ENCODE data around the gene HELZ. TPM values are rescaled to one million over a fixed set of nuclear protein-coding genes. Genes with fewer than 3 reads are reported as not detected.

Gene HELZ
- total RNA-seq, 1 donor from 2014 or later, result 44.9 TPM

DNA sequence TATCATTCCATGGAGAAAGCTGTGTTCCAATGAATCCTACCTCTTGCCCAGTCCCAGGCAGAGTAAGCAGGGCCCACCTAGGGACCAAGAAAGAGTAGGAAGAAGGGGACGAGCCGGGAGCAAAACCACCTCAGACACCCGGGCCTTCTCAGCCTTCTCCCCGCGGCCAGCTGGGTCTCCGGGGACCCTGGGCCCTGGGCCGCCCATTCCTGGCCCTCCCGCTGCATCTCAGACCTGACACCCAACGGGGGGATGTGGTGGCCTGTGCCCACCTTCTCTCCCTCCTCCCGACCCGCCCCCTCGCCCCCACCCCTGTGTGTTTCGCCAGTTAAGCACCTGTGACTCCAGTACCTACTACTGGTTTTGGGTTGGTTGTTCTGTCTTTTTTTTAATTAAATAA, 212.0 kb downstream of the HELZ start:
- no peak for DNase-seq (ENCODE audit: low spot score)
- H3K27ac ChIP-seq, result no peak overlapping the region
- no peaks in the 10 kb centered on the region for H4K20me1 ChIP-seq (ENCODE audit: low read depth)
- H3K4me1 ChIP-seq, result peaks cover 5% of the 10 kb centered on the region
- no peak overlapping the region for H2AFZ ChIP-seq (replicated peaks)
- H3K4me2 ChIP-seq, result no peak overlapping the region
- H3F3A ChIP-seq (ENCODE audit: low read depth), result no peaks in the 10 kb centered on the region
- H3K79me2 ChIP-seq (ENCODE audit: low read depth), result no peaks in the 10 kb centered on the region
- Mint-ChIP-seq H3K4me1 (no peaks in the 10 kb centered on the region), H3K36me3 (peaks cover 28% of the 10 kb centered on the region), H3K9me3 (peaks cover 4% of the 10 kb centered on the region), H3K27me3 (ENCODE audit: insufficient read depth, low read depth) (peaks cover 17% of the 10 kb centered on the region), H3K4me3 (no peak overlapping the region), H3K27ac (no peak overlapping the region)
- no peaks in the 10 kb centered on the region for H3K36me3 ChIP-seq
- H3K27me3 ChIP-seq, result no peaks in the 10 kb centered on the region
- H3K9me3 ChIP-seq (ENCODE audit: low read depth), result no peaks in the 10 kb centered on the region
- no peak overlapping the region for H3K4me3 ChIP-seq
- H3K9ac ChIP-seq, result no peak overlapping the region
- TF ChIP-seq EZH2phosphoT487 (IDR thresholded peaks at IDR 0.05), result no peak
- TF ChIP-seq, protein P1, sequence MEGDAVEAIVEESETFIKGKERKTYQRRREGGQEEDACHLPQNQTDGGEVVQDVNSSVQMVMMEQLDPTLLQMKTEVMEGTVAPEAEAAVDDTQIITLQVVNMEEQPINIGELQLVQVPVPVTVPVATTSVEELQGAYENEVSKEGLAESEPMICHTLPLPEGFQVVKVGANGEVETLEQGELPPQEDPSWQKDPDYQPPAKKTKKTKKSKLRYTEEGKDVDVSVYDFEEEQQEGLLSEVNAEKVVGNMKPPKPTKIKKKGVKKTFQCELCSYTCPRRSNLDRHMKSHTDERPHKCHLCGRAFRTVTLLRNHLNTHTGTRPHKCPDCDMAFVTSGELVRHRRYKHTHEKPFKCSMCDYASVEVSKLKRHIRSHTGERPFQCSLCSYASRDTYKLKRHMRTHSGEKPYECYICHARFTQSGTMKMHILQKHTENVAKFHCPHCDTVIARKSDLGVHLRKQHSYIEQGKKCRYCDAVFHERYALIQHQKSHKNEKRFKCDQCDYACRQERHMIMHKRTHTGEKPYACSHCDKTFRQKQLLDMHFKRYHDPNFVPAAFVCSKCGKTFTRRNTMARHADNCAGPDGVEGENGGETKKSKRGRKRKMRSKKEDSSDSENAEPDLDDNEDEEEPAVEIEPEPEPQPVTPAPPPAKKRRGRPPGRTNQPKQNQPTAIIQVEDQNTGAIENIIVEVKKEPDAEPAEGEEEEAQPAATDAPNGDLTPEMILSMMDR (IDR thresholded peaks at IDR 0.05), result no peak
- TF ChIP-seq EZH2 (IDR thresholded peaks at IDR 0.05), result no peak

DNA sequence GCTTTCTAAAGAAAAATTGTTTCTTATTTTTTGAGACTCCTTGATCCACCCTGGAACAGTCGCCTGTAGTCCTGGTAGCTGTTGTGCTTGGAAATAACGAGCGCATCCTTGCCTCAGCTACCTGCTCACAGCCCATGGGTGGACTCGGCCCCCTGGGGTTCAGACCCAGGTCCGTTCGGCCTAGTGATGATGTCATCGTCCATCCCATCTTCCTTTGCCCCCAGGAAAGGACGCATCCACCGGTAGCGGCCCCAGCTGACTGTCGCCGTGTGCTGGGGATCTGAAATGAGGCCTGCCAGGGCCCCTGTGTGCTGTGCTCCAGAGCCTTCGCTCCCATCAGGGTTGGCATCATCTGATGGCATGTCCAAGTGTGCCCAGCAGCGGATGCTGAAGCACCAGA, 212.6 kb downstream of the HELZ start:
- H3K27me3 ChIP-seq, result no peaks in the 10 kb centered on the region
- Mint-ChIP-seq H3K4me1 (no peaks in the 10 kb centered on the region), H3K27ac (no peak overlapping the region), H3K36me3 (peaks cover 29% of the 10 kb centered on the region), H3K27me3 (ENCODE audit: insufficient read depth, low read depth) (peaks cover 14% of the 10 kb centered on the region), H3K9me3 (peaks cover 4% of the 10 kb centered on the region), H3K4me3 (no peak overlapping the region)
- no peaks in the 10 kb centered on the region for H4K20me1 ChIP-seq (ENCODE audit: low read depth)
- no peak overlapping the region for H2AFZ ChIP-seq (replicated peaks)
- DNase-seq (ENCODE audit: low spot score), result no peak
- peaks cover 5% of the 10 kb centered on the region for H3K4me1 ChIP-seq
- no peak overlapping the region for H3K4me3 ChIP-seq
- TF ChIP-seq EZH2 (IDR thresholded peaks at IDR 0.05) (no peak), EZH2phosphoT487 (IDR thresholded peaks at IDR 0.05) (no peak)
- TF ChIP-seq, protein P1 (IDR thresholded peaks at IDR 0.05), result no peak
- no peaks in the 10 kb centered on the region for H3F3A ChIP-seq (ENCODE audit: low read depth)
- H3K79me2 ChIP-seq (ENCODE audit: low read depth), result no peaks in the 10 kb centered on the region
- H3K9ac ChIP-seq, result no peak overlapping the region
- H3K4me2 ChIP-seq, result no peak overlapping the region
- no peaks in the 10 kb centered on the region for H3K9me3 ChIP-seq (ENCODE audit: low read depth)
- no peaks in the 10 kb centered on the region for H3K36me3 ChIP-seq
- H3K27ac ChIP-seq, result no peak overlapping the region

DNA sequence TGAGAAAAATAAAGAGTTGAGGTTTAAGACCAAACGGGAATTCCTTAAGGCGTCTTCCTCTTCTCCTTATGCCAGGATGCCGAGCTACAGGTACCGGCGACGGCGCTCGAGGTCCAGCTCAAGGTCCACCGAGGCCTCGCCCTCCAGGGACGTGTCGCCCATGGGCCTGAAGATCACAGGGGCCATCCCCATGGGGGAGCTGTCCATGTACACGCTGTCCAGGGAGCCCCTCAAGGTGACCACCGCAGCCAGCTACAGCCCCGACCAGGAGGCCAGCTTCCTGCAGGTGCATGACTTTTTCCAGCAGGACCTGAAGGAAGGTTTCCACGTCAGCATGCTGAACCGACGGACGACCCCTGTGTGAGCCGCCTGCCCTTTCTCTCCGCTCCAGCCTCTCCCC, 214.4 kb downstream of the HELZ start:
- Histone ChIP-seq H3K9me3 (ENCODE audit: low read depth) (no peaks in the 10 kb centered on the region), H3K79me2 (ENCODE audit: low read depth) (no peaks in the 10 kb centered on the region), H3K4me3 (no peak overlapping the region), H3K36me3 (no peaks in the 10 kb centered on the region), H3K9ac (no peak overlapping the region), H3K27ac (no peak overlapping the region), H2AFZ (replicated peaks) (no peak overlapping the region), H3K27me3 (no peaks in the 10 kb centered on the region), H3F3A (ENCODE audit: low read depth) (no peaks in the 10 kb centered on the region), H3K4me2 (no peak overlapping the region), H4K20me1 (ENCODE audit: low read depth) (no peaks in the 10 kb centered on the region), H3K4me1 (peaks cover 5% of the 10 kb centered on the region)
- Mint-ChIP-seq H3K4me1 (no peaks in the 10 kb centered on the region), H3K27me3 (ENCODE audit: insufficient read depth, low read depth) (peaks cover 11% of the 10 kb centered on the region), H3K4me3 (no peak overlapping the region), H3K27ac (no peak overlapping the region), H3K36me3 (peaks cover 29% of the 10 kb centered on the region), H3K9me3 (peaks cover 4% of the 10 kb centered on the region)
- DNase-seq (ENCODE audit: low spot score), result no peak
- TF ChIP-seq EZH2phosphoT487 (IDR thresholded peaks at IDR 0.05) (no peak), EZH2 (IDR thresholded peaks at IDR 0.05) (no peak)
- TF ChIP-seq, protein P1 (IDR thresholded peaks at IDR 0.05), result no peak
